Adrenal gland (tissue), 12 donors: ENCODE results near the gene NRXN3. TPM values are rescaled to one million over a fixed set of nuclear protein-coding genes. Genes with fewer than 3 reads are reported as not detected.

Source experiments
- DNase-seq, 7 donors: peaks; one replicate each; pipeline ENCODE4 v3.0.0-alpha.2; 2019 to 2020
- H3K27ac ChIP-seq, 5 donors: fragments of 200-600 bp; sonication (generic) in 4 of 5; 1 replicate in 3 of 5; 2 replicates in 2 of 5; pipeline versions ENCODE4 v1.5.1 to v1.8.0; 2016 to 2020; ENCODE audit warnings: mild to moderate bottlenecking in 1 of 5
- H3K27me3 ChIP-seq: fragments of 200-600 bp; 2 replicates; pipeline ENCODE4 v1.8.0; 2021
- H3K36me3 ChIP-seq, 2 donors: fragments of 200-600 bp; replicated peaks in 1 of 2; 1 replicate in 1 of 2; 2 replicates in 1 of 2; pipeline versions ENCODE4 v1.5.1 to v1.8.0; 2018 to 2022
- H3K4me1 ChIP-seq, 2 donors: fragments of 200-600 bp; replicated peaks in 1 of 2; 1 replicate in 1 of 2; 2 replicates in 1 of 2; pipeline versions ENCODE4 v1.5.1 to v1.8.0; 2018 to 2021
- H3K4me3 ChIP-seq, 4 donors: fragments of 200-600 bp; sonication (generic) in 3 of 4; one replicate each; pipeline ENCODE4 v1.5.1; 2016 to 2018
- H3K9me3 ChIP-seq, 3 donors: fragments of 200-600 bp; sonication (generic) in 1 of 3; replicated peaks in 1 of 3; 1 replicate in 2 of 3; 2 replicates in 1 of 3; pipeline versions ENCODE4 v1.5.1 to v1.8.0; 2016 to 2021
- POLR2A ChIP-seq, 2 donors: fragments of 450-650 bp; IDR thresholded peaks; one replicate each; pipeline ENCODE4 v1.6.1; 2017; ENCODE audit warnings: antibody characterized with exemption in 2 of 2, mild to moderate bottlenecking in 2 of 2, moderate library complexity in 1 of 2
- WGBS, 4 donors: extraction: QIAGEN DNeasy Blood & Tissue Kit in 2 of 4; methylation state at CpG; one replicate each; pipeline versions ENCODE4 v1.1.5 to v1.1.7; 2013 to 2017; 5-methylcytosine and 5-hydroxymethylcytosine counted together
- intact Hi-C, 2 donors: fragments of 100-400 bp; cut with DNase I; formaldehyde crosslinking; loops; one replicate each; pipeline versions ENCODE4 v1.14.1 to v1.15.0; 2022 to 2023
- polyA plus RNA-seq, 3 donors: library from polyadenylated mRNA; stranded (reverse); fragments of 200-250 nt in 2 of 3; fragments of 350-450 nt in 1 of 3; fragmentation: Illumina TruSeq in 1 of 3; extraction: RNeasy Lipid Tissue Mini Kit (QIAGEN cat#74804) in 1 of 3; gene quantifications; one replicate each; pipeline ENCODE4 v1.2.3, GENCODE V29; 2013 to 2014
- total RNA-seq, 9 donors: library from RNA; depleted of rRNA in 4 of 9; stranded (reverse); fragments of >200 nt in 4 of 9; fragments of 120-200 nt in 1 of 9; fragmentation: NEBNext Ultra II Directional in 1 of 9; extraction: Animal tissue kit (Norgen Biotek cat#: 25700) in 1 of 9; gene quantifications; one replicate each; pipeline versions ENCODE4 v1.1.0 to v1.2.4, GENCODE V29; 2013 to 2023
- TF ChIP-seq, protein P1 (sequence below), 6 experiments: fragments of 450-650 bp in 4 of 6; fragments of 200-600 bp in 2 of 6; sonication (generic) in 1 of 6; IDR thresholded peaks; 1 replicate in 5 of 6; 2 replicates in 1 of 6; pipeline versions ENCODE4 v1.5.1 to v1.8.0; 2016 to 2021; ENCODE audit warnings: antibody characterized with exemption in 6 of 6, mild to moderate bottlenecking in 2 of 6, moderate library complexity in 1 of 6
- donor health status: healthy with polysubstance abuse.
- donor health status: Bipolar disorder and iron deficiency.
- donor health status: DM: yes; HTN: yes; CAD: no.
- donor health status: DM: no; HTN: no; CAD: no.
- donor health status: DM: no; HTN: no; CAD: no.
- donor health status: DM: yes; HTN: yes; CAD: no.

The NRXN3 gene
- total and polyA plus RNA-seq, 12 donors, result 0.09 to 8.5 (median 1.6) TPM

- no peak for DNase-seq
- Histone ChIP-seq H3K4me1 (no peaks in the 10 kb centered on the region), H3K27ac (no peak overlapping the region), H3K9me3 (no peaks in the 10 kb centered on the region), H3K27me3 (no peaks in the 10 kb centered on the region), H3K36me3 (no peaks in the 10 kb centered on the region), H3K4me3 (no peak overlapping the region)
- TF ChIP-seq, protein P1, sequence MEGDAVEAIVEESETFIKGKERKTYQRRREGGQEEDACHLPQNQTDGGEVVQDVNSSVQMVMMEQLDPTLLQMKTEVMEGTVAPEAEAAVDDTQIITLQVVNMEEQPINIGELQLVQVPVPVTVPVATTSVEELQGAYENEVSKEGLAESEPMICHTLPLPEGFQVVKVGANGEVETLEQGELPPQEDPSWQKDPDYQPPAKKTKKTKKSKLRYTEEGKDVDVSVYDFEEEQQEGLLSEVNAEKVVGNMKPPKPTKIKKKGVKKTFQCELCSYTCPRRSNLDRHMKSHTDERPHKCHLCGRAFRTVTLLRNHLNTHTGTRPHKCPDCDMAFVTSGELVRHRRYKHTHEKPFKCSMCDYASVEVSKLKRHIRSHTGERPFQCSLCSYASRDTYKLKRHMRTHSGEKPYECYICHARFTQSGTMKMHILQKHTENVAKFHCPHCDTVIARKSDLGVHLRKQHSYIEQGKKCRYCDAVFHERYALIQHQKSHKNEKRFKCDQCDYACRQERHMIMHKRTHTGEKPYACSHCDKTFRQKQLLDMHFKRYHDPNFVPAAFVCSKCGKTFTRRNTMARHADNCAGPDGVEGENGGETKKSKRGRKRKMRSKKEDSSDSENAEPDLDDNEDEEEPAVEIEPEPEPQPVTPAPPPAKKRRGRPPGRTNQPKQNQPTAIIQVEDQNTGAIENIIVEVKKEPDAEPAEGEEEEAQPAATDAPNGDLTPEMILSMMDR (IDR thresholded peaks at IDR 0.05), result no peak
- no peak for TF ChIP-seq POLR2A (IDR thresholded peaks at IDR 0.05)
- WGBS, 4 donors, result 38 to 59% (median 48%) methylated on average over 4 of the region's 4 CpGs
- intact Hi-C loops, result no loop called here
Observed at GRCh38 chr14:78704965-78705364, 534.8 kb downstream of the NRXN3 start.

DNA sequence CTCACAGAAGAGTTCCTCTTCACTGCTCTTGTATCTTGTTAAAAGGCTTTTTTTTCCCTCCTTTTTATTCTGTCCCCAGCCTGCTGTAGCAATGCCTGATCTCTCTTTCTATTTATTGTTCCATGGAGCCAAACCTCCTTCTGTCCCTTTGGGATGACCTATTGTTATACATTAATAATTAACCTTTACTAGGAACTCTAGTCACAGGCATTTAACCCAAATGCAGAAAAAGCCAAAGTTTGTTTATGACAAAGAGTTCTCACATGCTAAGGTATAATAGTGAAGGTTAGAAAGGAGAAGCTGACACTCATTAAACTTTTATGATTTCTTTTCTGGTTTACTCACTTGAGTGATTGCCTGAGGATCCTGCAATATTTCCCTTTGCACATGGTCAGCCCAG lies 535.8 kb downstream of the NRXN3 start:
- no peak overlapping the region for H3K4me3 ChIP-seq
- H3K4me1 ChIP-seq, result no peaks in the 10 kb centered on the region
- no peaks in the 10 kb centered on the region for H3K27me3 ChIP-seq
- no peaks in the 10 kb centered on the region for H3K9me3 ChIP-seq
- H3K27ac ChIP-seq, result no peak overlapping the region
- no peak for DNase-seq
- no peak for TF ChIP-seq POLR2A (IDR thresholded peaks at IDR 0.05)
- TF ChIP-seq, protein P1 (IDR thresholded peaks at IDR 0.05), result no peak
- H3K36me3 ChIP-seq, result no peaks in the 10 kb centered on the region
- intact Hi-C loops, result no loop called here

- H3K27me3 ChIP-seq, result no peaks in the 10 kb centered on the region
- DNase-seq, result no peak
- WGBS, 4 donors, result 72 to 83% (median 80%) methylated on average over 5 of the region's 5 CpGs
- H3K4me1 ChIP-seq, result no peaks in the 10 kb centered on the region
- TF ChIP-seq, protein P1 (IDR thresholded peaks at IDR 0.05), result no peak
- TF ChIP-seq POLR2A (IDR thresholded peaks at IDR 0.05), result no peak
- H3K36me3 ChIP-seq, result no peaks in the 10 kb centered on the region
- H3K4me3 ChIP-seq, result no peak overlapping the region
- intact Hi-C loops, result no loop called here
- no peaks in the 10 kb centered on the region for H3K9me3 ChIP-seq
- H3K27ac ChIP-seq, result no peak overlapping the region
Observed at GRCh38 chr14:78709795-78710557, 539.8 kb downstream of the NRXN3 start.

- WGBS, 4 donors, result 51 to 68% (median 61%) methylated on average over 4 of the region's 4 CpGs
- Histone ChIP-seq H3K9me3 (no peaks in the 10 kb centered on the region), H3K27me3 (no peaks in the 10 kb centered on the region), H3K27ac (no peak overlapping the region), H3K4me1 (no peaks in the 10 kb centered on the region), H3K4me3 (no peak overlapping the region), H3K36me3 (no peaks in the 10 kb centered on the region)
- intact Hi-C loops, result no loop called here
- no peak for DNase-seq
- TF ChIP-seq POLR2A (IDR thresholded peaks at IDR 0.05), result no peak
- TF ChIP-seq, protein P1 (IDR thresholded peaks at IDR 0.05), result no peak
Observed at GRCh38 chr14:78710963-78711362, 540.8 kb downstream of the NRXN3 start.
